ENCODE data around the gene OBSCN.
"Not testable (repeated sequence)": the region's sequence is repeated elsewhere in the genome, so short reads cannot be mapped to it uniquely, and the experiment has no call there.

The OBSCN gene

DNA sequence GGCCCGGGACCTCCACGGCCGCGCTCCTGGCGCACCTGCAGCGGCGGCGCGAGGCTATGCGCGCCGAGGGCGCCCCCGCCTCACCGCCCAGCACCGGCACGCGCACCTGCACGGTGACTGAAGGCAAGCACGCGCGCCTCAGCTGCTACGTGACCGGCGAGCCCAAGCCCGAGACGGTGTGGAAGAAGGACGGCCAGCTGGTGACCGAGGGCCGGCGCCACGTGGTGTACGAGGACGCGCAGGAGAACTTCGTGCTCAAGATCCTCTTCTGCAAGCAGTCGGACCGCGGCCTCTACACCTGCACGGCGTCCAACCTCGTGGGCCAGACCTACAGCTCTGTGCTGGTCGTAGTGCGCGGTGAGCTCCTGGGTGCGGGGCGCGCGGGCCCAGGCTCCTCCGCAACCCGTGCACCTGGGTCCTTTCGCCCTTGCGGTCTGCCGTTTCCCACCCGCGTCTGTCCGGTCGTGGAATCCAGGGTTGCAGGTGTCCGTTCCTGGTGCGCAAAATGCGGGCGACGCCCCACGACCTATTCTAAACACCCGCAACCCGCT, 4.6 kb downstream of the OBSCN start:
- FAIRE-seq (no peak), DNase-seq (ENCODE audit: insufficient read length, low spot score) (no peak)

DNA sequence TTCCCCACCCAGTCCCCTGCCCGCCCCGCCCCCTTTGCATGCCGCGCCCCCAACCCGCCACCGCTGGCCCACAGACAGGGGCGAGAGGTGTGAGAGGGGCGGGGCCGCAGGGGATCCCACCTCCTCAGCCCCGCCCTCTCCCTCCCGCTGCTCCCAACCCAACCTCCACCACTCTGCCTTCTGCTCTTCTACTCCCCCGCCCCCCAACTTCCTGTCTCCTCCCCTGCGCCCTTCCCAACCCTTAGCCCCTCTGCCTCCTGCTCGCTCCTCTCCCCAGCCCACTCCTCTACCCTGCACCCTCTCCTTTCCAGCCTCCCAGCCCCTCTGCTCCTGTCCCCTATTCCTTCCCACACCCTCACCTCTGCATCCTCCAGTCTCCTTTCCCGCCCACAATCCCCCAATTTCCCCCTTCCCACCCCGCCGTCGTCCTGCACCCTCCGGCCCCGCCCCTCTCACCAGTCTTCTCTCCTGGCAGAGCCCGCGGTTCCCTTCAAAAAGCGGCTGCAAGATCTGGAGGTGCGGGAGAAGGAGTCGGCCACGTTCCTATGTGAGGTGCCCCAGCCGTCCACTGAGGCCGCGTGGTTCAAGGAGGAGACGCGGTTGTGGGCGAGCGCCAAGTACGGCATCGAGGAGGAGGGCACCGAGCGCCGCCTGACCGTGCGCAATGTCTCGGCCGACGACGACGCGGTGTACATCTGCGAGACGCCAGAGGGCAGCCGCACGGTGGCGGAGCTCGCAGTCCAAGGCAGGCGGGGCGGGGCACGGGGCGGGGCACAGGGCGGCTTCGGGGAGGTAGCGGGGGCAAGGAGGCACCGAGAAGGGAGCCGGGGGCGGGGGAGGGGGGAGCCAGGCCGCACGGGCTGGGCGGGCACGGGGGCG, 5.4 kb downstream of the OBSCN start:
- peak; percentile 99 for DNase-seq (ENCODE audit: insufficient read length, low spot score)

GRCh38 chr1:228213917-228214808, 6.3 kb downstream of the OBSCN start:
- no peak for DNase-seq (ENCODE audit: insufficient read length, low spot score)
- FAIRE-seq = no peak

More for the DNA sequence above, 5.4 kb downstream of the OBSCN start:
- FAIRE-seq = no peak

GRCh38 chr1:228214921-228215662, 7.2 kb downstream of the OBSCN start:
- FAIRE-seq = no peak

GRCh38 chr1:228215663-228216116, 7.8 kb downstream of the OBSCN start:
- FAIRE-seq = no peak
- DNase-seq (ENCODE audit: insufficient read length, low spot score) = no peak

More at GRCh38 chr1:228214921-228215662, 7.2 kb downstream of the OBSCN start:
- no peak for DNase-seq (ENCODE audit: insufficient read length, low spot score)

DNA sequence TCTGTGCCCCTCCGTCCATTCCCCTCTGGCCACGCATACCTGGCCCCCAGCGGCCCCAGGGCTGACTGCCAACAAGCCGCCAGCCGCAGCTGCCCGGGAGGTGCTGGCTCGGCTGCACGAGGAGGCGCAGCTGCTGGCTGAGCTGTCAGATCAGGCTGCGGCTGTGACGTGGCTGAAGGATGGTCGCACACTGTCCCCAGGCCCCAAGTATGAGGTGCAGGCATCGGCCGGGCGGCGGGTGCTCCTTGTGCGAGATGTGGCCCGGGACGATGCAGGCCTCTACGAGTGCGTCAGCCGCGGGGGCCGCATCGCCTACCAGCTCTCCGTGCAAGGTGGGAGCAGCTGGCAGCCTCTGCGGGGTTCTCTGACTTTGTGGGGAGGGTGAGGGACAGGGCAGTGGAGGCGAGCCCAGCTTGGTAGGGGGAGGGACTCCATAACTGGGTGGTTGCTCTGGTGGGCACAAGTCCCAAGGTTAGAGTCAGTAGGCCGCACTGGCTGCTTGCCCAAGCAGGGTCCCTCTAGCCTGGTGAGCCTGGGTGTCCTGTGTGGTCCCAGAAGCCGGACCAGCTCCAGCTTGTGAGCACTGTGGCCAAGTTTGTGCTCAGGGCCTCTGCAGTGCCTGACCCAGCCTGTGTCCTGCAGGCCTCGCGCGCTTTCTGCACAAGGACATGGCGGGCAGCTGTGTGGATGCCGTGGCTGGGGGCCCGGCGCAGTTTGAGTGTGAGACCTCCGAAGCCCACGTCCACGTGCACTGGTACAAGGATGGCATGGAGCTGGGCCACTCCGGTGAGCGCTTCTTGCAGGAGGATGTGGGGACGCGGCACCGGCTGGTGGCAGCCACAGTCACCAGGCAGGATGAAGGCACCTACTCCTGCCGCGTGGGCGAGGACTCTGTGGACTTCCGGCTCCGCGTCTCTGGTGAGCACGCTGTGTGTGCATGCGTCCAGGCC, 8.8 kb downstream of the OBSCN start:
- DNase-seq (ENCODE audit: insufficient read length, low spot score) (no peak), FAIRE-seq (no peak)

GRCh38 chr1:228217551-228218344, 9.9 kb downstream of the OBSCN start:
- no peak for DNase-seq (ENCODE audit: insufficient read length, low spot score)
- no peak for FAIRE-seq

- DNase-seq (ENCODE audit: insufficient read length, low spot score) (no peak), FAIRE-seq (no peak)
Observed at GRCh38 chr1:228218513-228219244, 10.8 kb downstream of the OBSCN start.

DNA sequence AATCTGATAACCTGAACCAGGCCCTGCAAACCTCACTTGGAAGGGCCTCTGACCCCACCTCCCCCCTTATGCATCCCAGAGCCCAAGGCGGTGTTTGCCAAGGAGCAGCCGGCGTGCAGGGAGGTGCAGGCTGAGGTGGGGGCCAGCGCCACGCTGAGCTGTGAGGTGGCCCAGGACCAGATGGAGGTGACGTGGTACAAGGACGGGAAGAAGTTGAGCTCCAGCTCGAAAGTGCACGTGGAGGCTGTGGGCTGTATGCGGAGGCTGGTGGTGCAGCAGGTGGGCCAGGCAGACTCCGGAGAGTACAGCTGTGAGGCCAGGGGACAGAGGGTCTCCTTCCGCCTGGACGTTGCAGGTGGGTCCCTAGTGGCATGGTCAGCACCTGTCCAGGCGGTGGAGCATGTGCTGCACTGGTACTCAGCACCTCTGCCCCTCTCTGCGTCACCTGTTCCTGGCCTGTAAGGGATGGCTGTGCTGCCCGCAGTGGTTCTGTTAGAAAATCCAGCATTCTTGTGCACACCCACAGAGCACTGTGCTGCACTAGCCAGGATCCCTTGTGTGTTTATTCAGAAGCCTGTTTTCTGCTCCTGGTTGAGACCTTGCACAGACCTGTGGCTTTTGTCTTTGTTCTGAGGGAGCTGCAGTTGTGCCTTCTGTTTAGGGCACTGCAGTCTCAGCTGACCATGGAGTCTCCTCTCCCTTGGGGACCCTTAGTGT, 11.6 kb downstream of the OBSCN start:
- DNase-seq (ENCODE audit: insufficient read length, low spot score) (no peak), FAIRE-seq (no peak)

GRCh38 chr1:228219962-228220780, 12.3 kb downstream of the OBSCN start:
- FAIRE-seq (no peak), DNase-seq (ENCODE audit: insufficient read length, low spot score) (no peak)

GRCh38 chr1:228221097-228221496, 13.3 kb downstream of the OBSCN start:
- not testable (repeated sequence) for FAIRE-seq; DNase-seq (ENCODE audit: insufficient read length, low spot score)

GRCh38 chr1:228222548-228222947, 14.7 kb downstream of the OBSCN start:
- no peak for DNase-seq (ENCODE audit: insufficient read length, low spot score)

GRCh38 chr1:228224198-228225164, 16.6 kb downstream of the OBSCN start:
- FAIRE-seq (no peak), DNase-seq (ENCODE audit: insufficient read length, low spot score) (no peak)

More at GRCh38 chr1:228222548-228222947, 14.7 kb downstream of the OBSCN start:
- no peak for FAIRE-seq

DNA sequence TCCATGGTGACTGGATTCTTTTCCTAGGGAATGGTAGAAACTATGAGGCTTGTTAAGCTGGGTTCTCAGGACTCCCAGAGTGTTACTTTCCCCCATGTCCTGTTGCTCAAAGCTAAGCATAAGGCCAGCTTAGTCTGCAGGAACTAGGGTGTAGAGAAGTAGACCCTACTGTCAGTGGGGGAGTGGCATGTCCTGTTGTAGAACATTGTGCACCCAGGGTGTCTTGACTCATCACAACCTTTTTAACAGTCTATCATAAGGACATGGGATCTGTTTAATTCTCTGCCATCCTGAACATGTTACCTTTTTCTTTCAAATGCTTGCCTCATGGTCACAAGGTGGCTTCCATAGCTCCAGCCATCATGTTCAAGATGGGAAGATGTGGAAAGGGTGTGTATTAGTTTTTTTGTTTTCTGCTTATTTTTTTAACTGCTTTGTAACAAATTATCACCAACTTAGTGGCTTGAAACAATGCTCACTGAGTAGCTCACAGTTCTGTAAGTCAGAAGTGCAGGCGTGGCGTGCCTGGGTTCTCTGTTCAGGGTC, 17.4 kb downstream of the OBSCN start:
- DNase-seq (ENCODE audit: insufficient read length, low spot score) (no peak), FAIRE-seq (no peak)

GRCh38 chr1:228225740-228226139, 17.9 kb downstream of the OBSCN start:
- no peak for DNase-seq (ENCODE audit: insufficient read length, low spot score)
- no peak for FAIRE-seq

Data from GM19239 (cell line).